WTC11 (cell line): Measurements from ENCODE around the gene BCAT1. TPM values are rescaled to one million over a fixed set of nuclear protein-coding genes. Genes with fewer than 3 reads are reported as not detected.

Experiments used
- ATAC-seq: fragments of 200-7000 bp; cut with Tn5 transposase; 2 replicates; pipeline ENCODE4 v1.10.0; 2021; ENCODE audit warnings: mild to moderate bottlenecking, moderate library complexity
- CTCF ChIA-PET: fragments of 300-600 bp; sonication (Branson Sonifier 250); formaldehyde crosslinking; loops from one replicate; lab custom pipeline; 2021; ENCODE audit warnings: antibody characterized with exemption; lab: Charles Lee
- POLR2A ChIA-PET: fragments of 350-600 bp; sonication (Branson Sonifier 250); formaldehyde crosslinking; loops from one replicate; lab custom pipeline; 2021; ENCODE audit warnings: antibody characterized with exemption; lab: Charles Lee
- DNase-seq: peaks from one replicate; pipeline ENCODE4 v3.0.0; 2021; ENCODE audit warnings: low spot score
- H3K27ac Mint-ChIP-seq: 2 replicates; pipeline ENCODE4 v1.8.0; 2021; ENCODE audit warnings: mixed read lengths
- H3K27me3 Mint-ChIP-seq: 2 replicates; pipeline ENCODE4 v1.8.0; 2021; ENCODE audit warnings: low read depth, mild to moderate bottlenecking, moderate library complexity, mixed read lengths
- H3K36me3 Mint-ChIP-seq: 2 replicates; pipeline ENCODE4 v1.8.0; 2021; ENCODE audit warnings: mixed read lengths
- H3K4me1 Mint-ChIP-seq: 2 replicates; pipeline ENCODE4 v1.8.0; 2022; ENCODE audit warnings: mixed read lengths
- H3K4me3 Mint-ChIP-seq: 2 replicates; pipeline ENCODE4 v1.8.0; 2021; ENCODE audit warnings: mild to moderate bottlenecking, moderate library complexity, mixed read lengths
- H3K9me3 Mint-ChIP-seq: 2 replicates; pipeline ENCODE4 v1.8.0; 2021; ENCODE audit warnings: mixed read lengths
- AR ChIP-seq: fragments of 250-450 bp; sonication (Bioruptor Pico); IDR thresholded peaks from 2 replicates; pipeline ENCODE4 v1.9.0; 2021; ENCODE audit warnings: mild to moderate bottlenecking
- CREB1 ChIP-seq: sonication (generic); formaldehyde crosslinking; IDR thresholded peaks from 2 replicates; pipeline ENCODE4 v1.8.0; 2023; ENCODE audit warnings: mild to moderate bottlenecking, missing genetic modification reagents
- E2F1 ChIP-seq: sonication (generic); formaldehyde crosslinking; IDR thresholded peaks from 2 replicates; pipeline ENCODE4 v1.8.0; 2022; ENCODE audit warnings: mild to moderate bottlenecking, missing genetic modification reagents
- ELF4 ChIP-seq: sonication (generic); formaldehyde crosslinking; IDR thresholded peaks from 2 replicates; pipeline ENCODE4 v1.8.1; 2022; ENCODE audit warnings: low read depth, mild to moderate bottlenecking, moderate library complexity, missing genetic modification reagents
- GABPB1 ChIP-seq: sonication (generic); formaldehyde crosslinking; IDR thresholded peaks from 2 replicates; pipeline ENCODE4 v1.8.1; 2023; ENCODE audit warnings: mild to moderate bottlenecking, missing genetic modification reagents
- GTF2I ChIP-seq: fragments of 250-450 bp; sonication (Bioruptor Pico); conservative IDR thresholded peaks from 2 replicates; pipeline ENCODE4 v1.4.0; 2021; ENCODE audit warnings: mild to moderate bottlenecking
- JAZF1 ChIP-seq: fragments of 250-450 bp; sonication (Bioruptor Pico); IDR thresholded peaks from 2 replicates; pipeline ENCODE4 v1.9.0; 2021; ENCODE audit warnings: moderate library complexity, mild to moderate bottlenecking, inconsistent platforms
- JUN ChIP-seq: sonication (generic); formaldehyde crosslinking; IDR thresholded peaks from 2 replicates; pipeline ENCODE4 v1.8.0; 2023; ENCODE audit warnings: mild to moderate bottlenecking, missing genetic modification reagents
- MAX ChIP-seq: sonication (generic); formaldehyde crosslinking; IDR thresholded peaks from 2 replicates; pipeline ENCODE4 v1.8.0; 2022; ENCODE audit warnings: mild to moderate bottlenecking, missing genetic modification reagents
- OVOL2 ChIP-seq: fragments of 250-450 bp; sonication (Bioruptor Pico); IDR thresholded peaks from 2 replicates; pipeline ENCODE4 v1.9.0; 2021; ENCODE audit warnings: mild to moderate bottlenecking, borderline replicate concordance
- RELA ChIP-seq: sonication (generic); formaldehyde crosslinking; IDR thresholded peaks from 2 replicates; pipeline ENCODE4 v1.8.1; 2022; ENCODE audit warnings: missing genetic modification reagents, mild to moderate bottlenecking, borderline replicate concordance
- SMAD3 ChIP-seq: sonication (generic); formaldehyde crosslinking; IDR thresholded peaks from 2 replicates; pipeline ENCODE4 v1.8.0; 2022; ENCODE audit warnings: missing genetic modification reagents, mild to moderate bottlenecking, borderline replicate concordance
- TP53 ChIP-seq: sonication (generic); formaldehyde crosslinking; IDR thresholded peaks from 2 replicates; pipeline ENCODE4 v1.8.1; 2023; ENCODE audit warnings: mild to moderate bottlenecking, missing genetic modification reagents
- ZNF425 ChIP-seq: fragments of 250-450 bp; sonication (Bioruptor Pico); conservative IDR thresholded peaks from 2 replicates; pipeline ENCODE4 v1.9.0; 2021; ENCODE audit warnings: mild to moderate bottlenecking
- ZNF512 ChIP-seq: sonication (generic); formaldehyde crosslinking; IDR thresholded peaks from 2 replicates; pipeline ENCODE4 v1.8.1; 2022; ENCODE audit warnings: missing genetic modification reagents, borderline replicate concordance
- ZNF532 ChIP-seq: fragments of 250-450 bp; sonication (Bioruptor Pico); IDR thresholded peaks from 2 replicates; pipeline ENCODE4 v1.9.0; 2021; ENCODE audit warnings: mild to moderate bottlenecking, borderline replicate concordance
- ZNF671 ChIP-seq: fragments of 250-450 bp; sonication (Bioruptor Pico); IDR thresholded peaks from 2 replicates; pipeline ENCODE4 v1.8.0; 2021; ENCODE audit warnings: mild to moderate bottlenecking
- total RNA-seq: library from RNA; stranded (reverse); gene quantifications from 3 replicates; pipeline ENCODE4 v1.2.3, GENCODE V29; 2021
- TF ChIP-seq, protein P1 (sequence below): sonication (generic); formaldehyde crosslinking; IDR thresholded peaks from 2 replicates; pipeline ENCODE4 v1.8.1; 2023; ENCODE audit warnings: mild to moderate bottlenecking, missing genetic modification reagents

BCAT1 gene
- total RNA-seq, 1 experiment from 2014 or later, result 267 TPM

DNA sequence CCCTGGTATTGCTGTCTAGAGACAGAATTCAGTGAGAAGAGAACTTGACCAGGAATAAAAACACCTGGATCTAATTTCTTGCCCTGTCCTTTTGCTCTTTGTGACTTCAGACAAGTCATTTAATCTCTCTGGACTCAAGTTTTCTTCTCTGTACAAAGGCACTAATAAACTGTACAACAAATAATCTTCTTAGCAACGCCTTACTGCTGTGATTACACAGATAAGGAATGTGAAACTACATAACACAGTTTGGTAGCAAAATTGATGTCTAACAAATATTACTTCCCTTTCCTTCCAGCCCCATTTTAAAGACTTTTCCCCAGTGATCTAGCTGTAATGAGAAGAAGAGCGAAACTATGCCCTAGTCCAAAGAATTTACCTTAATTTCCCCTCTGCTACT lies 69.3 kb downstream of the BCAT1 start (continued):
- TF ChIP-seq E2F1 (CRISPR knock-in tag) (no peak), GABPB1 (CRISPR knock-in tag) (no peak), GTF2I (no peak), CREB1 (CRISPR knock-in tag) (no peak), JUN (no peak), OVOL2 (CRISPR knock-in tag) (no peak), MAX (CRISPR knock-in tag) (no peak)
- TF ChIP-seq, protein P1, sequence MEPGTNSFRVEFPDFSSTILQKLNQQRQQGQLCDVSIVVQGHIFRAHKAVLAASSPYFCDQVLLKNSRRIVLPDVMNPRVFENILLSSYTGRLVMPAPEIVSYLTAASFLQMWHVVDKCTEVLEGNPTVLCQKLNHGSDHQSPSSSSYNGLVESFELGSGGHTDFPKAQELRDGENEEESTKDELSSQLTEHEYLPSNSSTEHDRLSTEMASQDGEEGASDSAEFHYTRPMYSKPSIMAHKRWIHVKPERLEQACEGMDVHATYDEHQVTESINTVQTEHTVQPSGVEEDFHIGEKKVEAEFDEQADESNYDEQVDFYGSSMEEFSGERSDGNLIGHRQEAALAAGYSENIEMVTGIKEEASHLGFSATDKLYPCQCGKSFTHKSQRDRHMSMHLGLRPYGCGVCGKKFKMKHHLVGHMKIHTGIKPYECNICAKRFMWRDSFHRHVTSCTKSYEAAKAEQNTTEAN (CRISPR knock-in tag), result no peak

GRCh38 chr12:24875014-24875413 lies 73.9 kb downstream of the BCAT1 start:
- ChIA-PET CTCF (no interaction called here), POLR2A (no interaction called here)
- no peak overlapping the region for H3K4me3 Mint-ChIP-seq

More at GRCh38 chr12:24875014-24875413, 73.9 kb downstream of the BCAT1 start:
- Mint-ChIP-seq H3K27me3 (no peaks in the 10 kb centered on the region), H3K9me3 (peaks cover under 1% of the 10 kb centered on the region; the same call in 1 of the 2 replicates), H3K27ac (no peak overlapping the region), H3K36me3 (peaks cover 70% of the 10 kb centered on the region), H3K4me1 (0 out of 2 replicates have a peak, but pooled peaks cover 2% of the 10 kb centered on the region)
- TF ChIP-seq ELF4 (no peak), JAZF1 (CRISPR knock-in tag) (no peak), TP53 (CRISPR knock-in tag) (no peak), ZNF512 (CRISPR knock-in tag) (no peak), SMAD3 (no peak), ZNF425 (CRISPR knock-in tag) (no peak), AR (CRISPR knock-in tag) (no peak), RELA (no peak), ZNF532 (CRISPR knock-in tag) (no peak), ZNF671 (CRISPR knock-in tag) (no peak)
- ATAC-seq (no peak), DNase-seq (no peak)
